ENCODE measurements around the gene IRF4. TPM values are rescaled to one million over a fixed set of nuclear protein-coding genes. Genes with fewer than 3 reads are reported as not detected.
A peak's percentile ranks its signal among the peaks of the same experiment; 100 is the strongest.

Gene IRF4
- total RNA-seq, 2 experiments from 2014 or later, result 189 to 291 TPM

- Histone ChIP-seq H3K36me3 (ENCODE audit: insufficient read depth, low read length) (peaks cover 37% of the 10 kb centered on the region; the same call in 1 of the 2 replicates), H3K4me3 (ENCODE audit: low read depth, low read length, poor library complexity, severe bottlenecking) (peak overlapping the region; percentile 10), H3K9me3 (ENCODE audit: low read length) (no peaks in the 10 kb centered on the region), H3K4me1 (ENCODE audit: insufficient read depth, low read length, poor library complexity, severe bottlenecking) (peaks cover 62% of the 10 kb centered on the region), H3K27ac (ENCODE audit: low read depth, low read length, poor library complexity, severe bottlenecking) (peak overlapping the region; percentile 77), H3K9me2 (ENCODE audit: insufficient read depth, low read length) (no peaks in the 10 kb centered on the region), H2AFZ (ENCODE audit: low read length) (no peak overlapping the region; the same call in 1 of the 2 replicates), H3K79me2 (ENCODE audit: insufficient read depth, low read depth, low read length) (no peaks in the 10 kb centered on the region), H4K20me1 (ENCODE audit: insufficient read depth, low read length) (no peaks in the 10 kb centered on the region), H3K4me2 (ENCODE audit: low read length) (peak overlapping the region; percentile 59)
- BruUV-seq (replicated peaks), result no TSS peak
- DNase-seq (ENCODE audit: low spot score), result peak; percentile 87
- TF ChIP-seq EZH2phosphoT487 (IDR thresholded peaks at IDR 0.05; ENCODE audit: borderline replicate concordance, low read depth, low read length), result no peak
- TF ChIP-seq CTCF (conservative IDR thresholded peaks at IDR 0.05; ENCODE audit: low read length), result no peak
- ChIA-PET POLR2A (interaction anchor here (0.7 to 2.3 kb wide), 13 partner anchors 8 to 163 kb away, joined by 3 to 12 read pairs (median 4); no protein-coding TSS in a partner anchor), CTCF (ENCODE audit: unreplicated experiment) (interaction anchor here (0.8 to 0.9 kb wide), 3 partner anchors 14 to 24 kb away, joined by 3 to 5 read pairs (median 3); no protein-coding TSS in a partner anchor)
- intact Hi-C loops (cut with micrococcal nuclease; ENCODE audit: unreplicated experiment), result no loop called here
Measured at GRCh38 chr6:347232-347631, 44.3 kb upstream of the IRF4 start.

GRCh38 chr6:347951-348859 is 43.3 kb upstream of the IRF4 start:
- TF ChIP-seq EZH2phosphoT487 (IDR thresholded peaks at IDR 0.05; ENCODE audit: borderline replicate concordance, low read depth, low read length), result no peak
- TF ChIP-seq CTCF (conservative IDR thresholded peaks at IDR 0.05; ENCODE audit: low read length), result no peak
- H3K4me1 ChIP-seq (ENCODE audit: insufficient read depth, low read length, poor library complexity, severe bottlenecking), result peaks cover 72% of the 10 kb centered on the region
- DNase-seq (ENCODE audit: low spot score), result no peak
- CTCF ChIA-PET (ENCODE audit: unreplicated experiment), result interaction anchor here (0.8 to 1.1 kb wide), 4 partner anchors 13 to 25 kb away, joined by 3 to 5 read pairs (median 3); no protein-coding TSS in a partner anchor
- peaks cover 35% of the 10 kb centered on the region; the same call in 1 of the 2 replicates for H3K36me3 ChIP-seq (ENCODE audit: insufficient read depth, low read length)
- no peaks in the 10 kb centered on the region for H3K79me2 ChIP-seq (ENCODE audit: insufficient read depth, low read depth, low read length)
- H3K4me2 ChIP-seq (ENCODE audit: low read length), result peak overlapping the region; percentile 59
- no peaks in the 10 kb centered on the region for H3K9me2 ChIP-seq (ENCODE audit: insufficient read depth, low read length)
- no TSS peak for BruUV-seq (replicated peaks)
- H3K27ac ChIP-seq (ENCODE audit: low read depth, low read length, poor library complexity, severe bottlenecking), result peak overlapping the region; percentile 77
- H3K9me3 ChIP-seq (ENCODE audit: low read length), result no peaks in the 10 kb centered on the region
- POLR2A ChIA-PET, result interaction anchor here (0.7 to 4.9 kb wide), 13 partner anchors 8 to 164 kb away, joined by 3 to 41 read pairs (median 4); no protein-coding TSS in a partner anchor
- no peak overlapping the region for H2AFZ ChIP-seq (ENCODE audit: low read length)
- no peaks in the 10 kb centered on the region for H4K20me1 ChIP-seq (ENCODE audit: insufficient read depth, low read length)
- intact Hi-C loops (cut with micrococcal nuclease; ENCODE audit: unreplicated experiment), result no loop called here
- H3K4me3 ChIP-seq (ENCODE audit: low read depth, low read length, poor library complexity, severe bottlenecking), result no peak overlapping the region

Data from OCI-LY7 (cell line).